ENCODE data around the gene PBX1. TPM values are rescaled to one million over a fixed set of nuclear protein-coding genes. Genes with fewer than 3 reads are reported as not detected.

PBX1 gene
- total and polyA plus RNA-seq, 2 experiments from 2014 or later: 40.0 to 104 TPM

DNA sequence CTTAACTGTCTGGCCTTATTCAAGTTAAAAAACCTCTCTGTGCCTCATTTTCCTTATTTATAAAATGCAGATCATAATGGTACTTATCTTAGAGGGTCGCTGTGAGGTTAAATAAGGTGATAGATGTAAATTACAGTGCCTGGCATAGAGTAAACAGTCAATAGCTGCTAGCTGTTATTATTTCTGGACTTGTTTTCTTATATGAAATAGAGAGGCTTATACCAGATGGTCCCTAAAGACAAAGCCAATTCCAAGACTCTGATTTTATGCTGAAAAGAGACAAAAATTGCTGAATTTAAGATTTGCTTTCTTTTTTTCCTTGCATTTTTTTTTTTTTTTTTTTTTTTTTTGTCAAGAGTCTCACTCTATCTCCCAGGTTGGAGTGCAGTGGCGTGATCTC is 10.3 kb downstream of the PBX1 start:
- DNase-seq (ENCODE audit: low spot score): no peak
- no peak overlapping the region for H3K4me3 ChIP-seq
- TF ChIP-seq, protein P1, sequence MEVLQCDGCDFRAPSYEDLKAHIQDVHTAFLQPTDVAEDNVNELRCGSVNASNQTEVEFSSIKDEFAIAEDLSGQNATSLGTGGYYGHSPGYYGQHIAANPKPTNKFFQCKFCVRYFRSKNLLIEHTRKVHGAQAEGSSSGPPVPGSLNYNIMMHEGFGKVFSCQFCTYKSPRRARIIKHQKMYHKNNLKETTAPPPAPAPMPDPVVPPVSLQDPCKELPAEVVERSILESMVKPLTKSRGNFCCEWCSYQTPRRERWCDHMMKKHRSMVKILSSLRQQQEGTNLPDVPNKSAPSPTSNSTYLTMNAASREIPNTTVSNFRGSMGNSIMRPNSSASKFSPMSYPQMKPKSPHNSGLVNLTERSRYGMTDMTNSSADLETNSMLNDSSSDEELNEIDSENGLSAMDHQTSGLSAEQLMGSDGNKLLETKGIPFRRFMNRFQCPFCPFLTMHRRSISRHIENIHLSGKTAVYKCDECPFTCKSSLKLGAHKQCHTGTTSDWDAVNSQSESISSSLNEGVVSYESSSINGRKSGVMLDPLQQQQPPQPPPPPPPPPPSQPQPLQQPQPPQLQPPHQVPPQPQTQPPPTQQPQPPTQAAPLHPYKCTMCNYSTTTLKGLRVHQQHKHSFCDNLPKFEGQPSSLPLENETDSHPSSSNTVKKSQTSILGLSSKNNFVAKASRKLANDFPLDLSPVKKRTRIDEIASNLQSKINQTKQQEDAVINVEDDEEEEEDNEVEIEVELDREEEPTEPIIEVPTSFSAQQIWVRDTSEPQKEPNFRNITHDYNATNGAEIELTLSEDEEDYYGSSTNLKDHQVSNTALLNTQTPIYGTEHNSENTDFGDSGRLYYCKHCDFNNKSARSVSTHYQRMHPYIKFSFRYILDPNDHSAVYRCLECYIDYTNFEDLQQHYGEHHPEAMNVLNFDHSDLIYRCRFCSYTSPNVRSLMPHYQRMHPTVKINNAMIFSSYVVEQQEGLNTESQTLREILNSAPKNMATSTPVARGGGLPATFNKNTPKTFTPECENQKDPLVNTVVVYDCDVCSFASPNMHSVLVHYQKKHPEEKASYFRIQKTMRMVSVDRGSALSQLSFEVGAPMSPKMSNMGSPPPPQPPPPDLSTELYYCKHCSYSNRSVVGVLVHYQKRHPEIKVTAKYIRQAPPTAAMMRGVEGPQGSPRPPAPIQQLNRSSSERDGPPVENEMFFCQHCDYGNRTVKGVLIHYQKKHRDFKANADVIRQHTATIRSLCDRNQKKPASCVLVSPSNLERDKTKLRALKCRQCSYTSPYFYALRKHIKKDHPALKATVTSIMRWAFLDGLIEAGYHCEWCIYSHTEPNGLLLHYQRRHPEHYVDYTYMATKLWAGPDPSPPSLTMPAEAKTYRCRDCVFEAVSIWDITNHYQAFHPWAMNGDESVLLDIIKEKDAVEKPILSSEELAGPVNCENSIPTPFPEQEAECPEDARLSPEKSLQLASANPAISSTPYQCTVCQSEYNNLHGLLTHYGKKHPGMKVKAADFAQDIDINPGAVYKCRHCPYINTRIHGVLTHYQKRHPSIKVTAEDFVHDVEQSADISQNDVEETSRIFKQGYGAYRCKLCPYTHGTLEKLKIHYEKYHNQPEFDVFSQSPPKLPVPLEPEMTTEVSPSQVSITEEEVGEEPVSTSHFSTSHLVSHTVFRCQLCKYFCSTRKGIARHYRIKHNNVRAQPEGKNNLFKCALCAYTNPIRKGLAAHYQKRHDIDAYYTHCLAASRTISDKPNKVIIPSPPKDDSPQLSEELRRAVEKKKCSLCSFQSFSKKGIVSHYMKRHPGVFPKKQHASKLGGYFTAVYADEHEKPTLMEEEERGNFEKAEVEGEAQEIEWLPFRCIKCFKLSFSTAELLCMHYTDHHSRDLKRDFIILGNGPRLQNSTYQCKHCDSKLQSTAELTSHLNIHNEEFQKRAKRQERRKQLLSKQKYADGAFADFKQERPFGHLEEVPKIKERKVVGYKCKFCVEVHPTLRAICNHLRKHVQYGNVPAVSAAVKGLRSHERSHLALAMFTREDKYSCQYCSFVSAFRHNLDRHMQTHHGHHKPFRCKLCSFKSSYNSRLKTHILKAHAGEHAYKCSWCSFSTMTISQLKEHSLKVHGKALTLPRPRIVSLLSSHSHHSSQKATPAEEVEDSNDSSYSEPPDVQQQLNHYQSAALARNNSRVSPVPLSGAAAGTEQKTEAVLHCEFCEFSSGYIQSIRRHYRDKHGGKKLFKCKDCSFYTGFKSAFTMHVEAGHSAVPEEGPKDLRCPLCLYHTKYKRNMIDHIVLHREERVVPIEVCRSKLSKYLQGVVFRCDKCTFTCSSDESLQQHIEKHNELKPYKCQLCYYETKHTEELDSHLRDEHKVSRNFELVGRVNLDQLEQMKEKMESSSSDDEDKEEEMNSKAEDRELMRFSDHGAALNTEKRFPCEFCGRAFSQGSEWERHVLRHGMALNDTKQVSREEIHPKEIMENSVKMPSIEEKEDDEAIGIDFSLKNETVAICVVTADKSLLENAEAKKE (CRISPR knock-in tag; IDR thresholded peaks at IDR 0.05): no peak
- TF ChIP-seq NANOG (IDR thresholded peaks at IDR 0.05; ENCODE audit: borderline replicate concordance): no peak
- TF ChIP-seq, protein P2, sequence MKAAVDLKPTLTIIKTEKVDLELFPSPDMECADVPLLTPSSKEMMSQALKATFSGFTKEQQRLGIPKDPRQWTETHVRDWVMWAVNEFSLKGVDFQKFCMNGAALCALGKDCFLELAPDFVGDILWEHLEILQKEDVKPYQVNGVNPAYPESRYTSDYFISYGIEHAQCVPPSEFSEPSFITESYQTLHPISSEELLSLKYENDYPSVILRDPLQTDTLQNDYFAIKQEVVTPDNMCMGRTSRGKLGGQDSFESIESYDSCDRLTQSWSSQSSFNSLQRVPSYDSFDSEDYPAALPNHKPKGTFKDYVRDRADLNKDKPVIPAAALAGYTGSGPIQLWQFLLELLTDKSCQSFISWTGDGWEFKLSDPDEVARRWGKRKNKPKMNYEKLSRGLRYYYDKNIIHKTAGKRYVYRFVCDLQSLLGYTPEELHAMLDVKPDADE (IDR thresholded peaks at IDR 0.05): no peak
- TF ChIP-seq ZNF114 (CRISPR knock-in tag; IDR thresholded peaks at IDR 0.05): no peak
- no peak for TF ChIP-seq EZH2phosphoT487 (IDR thresholded peaks at IDR 0.05; ENCODE audit: unreplicated experiment)
- no peak for TF ChIP-seq ZNF331 (CRISPR knock-in tag; IDR thresholded peaks at IDR 0.05; ENCODE audit: low read depth)
- TF ChIP-seq, protein P3, sequence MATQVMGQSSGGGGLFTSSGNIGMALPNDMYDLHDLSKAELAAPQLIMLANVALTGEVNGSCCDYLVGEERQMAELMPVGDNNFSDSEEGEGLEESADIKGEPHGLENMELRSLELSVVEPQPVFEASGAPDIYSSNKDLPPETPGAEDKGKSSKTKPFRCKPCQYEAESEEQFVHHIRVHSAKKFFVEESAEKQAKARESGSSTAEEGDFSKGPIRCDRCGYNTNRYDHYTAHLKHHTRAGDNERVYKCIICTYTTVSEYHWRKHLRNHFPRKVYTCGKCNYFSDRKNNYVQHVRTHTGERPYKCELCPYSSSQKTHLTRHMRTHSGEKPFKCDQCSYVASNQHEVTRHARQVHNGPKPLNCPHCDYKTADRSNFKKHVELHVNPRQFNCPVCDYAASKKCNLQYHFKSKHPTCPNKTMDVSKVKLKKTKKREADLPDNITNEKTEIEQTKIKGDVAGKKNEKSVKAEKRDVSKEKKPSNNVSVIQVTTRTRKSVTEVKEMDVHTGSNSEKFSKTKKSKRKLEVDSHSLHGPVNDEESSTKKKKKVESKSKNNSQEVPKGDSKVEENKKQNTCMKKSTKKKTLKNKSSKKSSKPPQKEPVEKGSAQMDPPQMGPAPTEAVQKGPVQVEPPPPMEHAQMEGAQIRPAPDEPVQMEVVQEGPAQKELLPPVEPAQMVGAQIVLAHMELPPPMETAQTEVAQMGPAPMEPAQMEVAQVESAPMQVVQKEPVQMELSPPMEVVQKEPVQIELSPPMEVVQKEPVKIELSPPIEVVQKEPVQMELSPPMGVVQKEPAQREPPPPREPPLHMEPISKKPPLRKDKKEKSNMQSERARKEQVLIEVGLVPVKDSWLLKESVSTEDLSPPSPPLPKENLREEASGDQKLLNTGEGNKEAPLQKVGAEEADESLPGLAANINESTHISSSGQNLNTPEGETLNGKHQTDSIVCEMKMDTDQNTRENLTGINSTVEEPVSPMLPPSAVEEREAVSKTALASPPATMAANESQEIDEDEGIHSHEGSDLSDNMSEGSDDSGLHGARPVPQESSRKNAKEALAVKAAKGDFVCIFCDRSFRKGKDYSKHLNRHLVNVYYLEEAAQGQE (IDR thresholded peaks at IDR 0.05; ENCODE audit: unreplicated experiment): no peak
- no peak for TF ChIP-seq STAT1 (IDR thresholded peaks at IDR 0.05; ENCODE audit: unreplicated experiment)
- no peak for TF ChIP-seq POLR2AphosphoS5 (IDR thresholded peaks at IDR 0.05; ENCODE audit: low read depth)
- no peak for TF ChIP-seq JUNB (IDR thresholded peaks at IDR 0.05; ENCODE audit: unreplicated experiment)
- TF ChIP-seq, protein P4, sequence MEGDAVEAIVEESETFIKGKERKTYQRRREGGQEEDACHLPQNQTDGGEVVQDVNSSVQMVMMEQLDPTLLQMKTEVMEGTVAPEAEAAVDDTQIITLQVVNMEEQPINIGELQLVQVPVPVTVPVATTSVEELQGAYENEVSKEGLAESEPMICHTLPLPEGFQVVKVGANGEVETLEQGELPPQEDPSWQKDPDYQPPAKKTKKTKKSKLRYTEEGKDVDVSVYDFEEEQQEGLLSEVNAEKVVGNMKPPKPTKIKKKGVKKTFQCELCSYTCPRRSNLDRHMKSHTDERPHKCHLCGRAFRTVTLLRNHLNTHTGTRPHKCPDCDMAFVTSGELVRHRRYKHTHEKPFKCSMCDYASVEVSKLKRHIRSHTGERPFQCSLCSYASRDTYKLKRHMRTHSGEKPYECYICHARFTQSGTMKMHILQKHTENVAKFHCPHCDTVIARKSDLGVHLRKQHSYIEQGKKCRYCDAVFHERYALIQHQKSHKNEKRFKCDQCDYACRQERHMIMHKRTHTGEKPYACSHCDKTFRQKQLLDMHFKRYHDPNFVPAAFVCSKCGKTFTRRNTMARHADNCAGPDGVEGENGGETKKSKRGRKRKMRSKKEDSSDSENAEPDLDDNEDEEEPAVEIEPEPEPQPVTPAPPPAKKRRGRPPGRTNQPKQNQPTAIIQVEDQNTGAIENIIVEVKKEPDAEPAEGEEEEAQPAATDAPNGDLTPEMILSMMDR (conservative IDR thresholded peaks at IDR 0.05; ENCODE audit: low read depth in 2 of 2): no peak
- TF ChIP-seq EZH2 (IDR thresholded peaks at IDR 0.05; ENCODE audit: low read depth, unreplicated experiment): no peak
- no peak for TF ChIP-seq CREB1 (CRISPR knock-in tag; IDR thresholded peaks at IDR 0.05; ENCODE audit: low read depth)
- H3K9me2 ChIP-seq (ENCODE audit: insufficient read depth): peaks cover under 1% of the 10 kb centered on the region; the same call in 1 of the 2 replicates
- Mint-ChIP-seq H3K4me1 (peaks cover 60% of the 10 kb centered on the region), H3K27me3 (ENCODE audit: insufficient read depth, low read depth, poor library complexity) (peaks cover 1% of the 10 kb centered on the region), H3K4me3 (no peak overlapping the region), H3K9me3 (peaks cover 7% of the 10 kb centered on the region), H3K36me3 (ENCODE audit: low read depth) (peaks cover 61% of the 10 kb centered on the region), H3K27ac (no peak overlapping the region)
- H3K4me1 ChIP-seq (ENCODE audit: insufficient read depth): peaks cover 75% of the 10 kb centered on the region
- no peak overlapping the region for H3K4me2 ChIP-seq
- H3K36me3 ChIP-seq (ENCODE audit: insufficient read depth): no peaks in the 10 kb centered on the region
- H4K20me1 ChIP-seq (replicated peaks; ENCODE audit: insufficient read depth): peaks cover 10% of the 10 kb centered on the region
- no peaks in the 10 kb centered on the region for H3F3A ChIP-seq (replicated peaks; ENCODE audit: low read depth)
- no peak overlapping the region for H3K27ac ChIP-seq (ENCODE audit: low read depth)
- peaks cover 99% of the 10 kb centered on the region for H3K79me2 ChIP-seq (replicated peaks; ENCODE audit: insufficient read depth)
- no peaks in the 10 kb centered on the region for H3K27me3 ChIP-seq (ENCODE audit: insufficient read depth)
- no peak overlapping the region for H2AFZ ChIP-seq
- ATAC-seq: no peak

All from GM23338 (cell line).